ENCODE measurements around the gene PSMA7. TPM values are rescaled to one million over a fixed set of nuclear protein-coding genes. Genes with fewer than 3 reads are reported as not detected.
A peak's percentile ranks its signal among the peaks of the same experiment; 100 is the strongest.

PSMA7 gene
- polyA plus RNA-seq, 1 donor = 188 TPM

- DNase-seq = no peak
Measured at GRCh38 chr20:62138912-62139311, 4.3 kb downstream of the PSMA7 start.

GRCh38 chr20:62138204-62138543 lies 5.0 kb downstream of the PSMA7 start:
- no peak for DNase-seq

GRCh38 chr20:62137478-62138203 lies 5.6 kb downstream of the PSMA7 start:
- no peak for DNase-seq

GRCh38 chr20:62137092-62137384 lies 6.2 kb downstream of the PSMA7 start:
- no peak for DNase-seq

GRCh38 chr20:62136283-62137091 lies 6.7 kb downstream of the PSMA7 start:
- DNase-seq = no peak

GRCh38 chr20:62135573-62136266 lies 7.5 kb downstream of the PSMA7 start:
- no peak for DNase-seq

- DNase-seq = no peak
Measured at GRCh38 chr20:62134735-62135231, 8.4 kb downstream of the PSMA7 start.

GRCh38 chr20:62133864-62134263 lies 9.3 kb downstream of the PSMA7 start:
- DNase-seq = no peak

GRCh38 chr20:62133051-62133845 lies 9.9 kb downstream of the PSMA7 start:
- DNase-seq = no peak

GRCh38 chr20:62132421-62132820 lies 10.8 kb downstream of the PSMA7 start:
- DNase-seq = no peak

GRCh38 chr20:62131560-62132320 lies 11.5 kb downstream of the PSMA7 start:
- no peak for DNase-seq

GRCh38 chr20:62129731-62130531 lies 13.3 kb downstream of the PSMA7 start:
- DNase-seq = no peak

GRCh38 chr20:62128502-62128901 lies 14.7 kb downstream of the PSMA7 start:
- DNase-seq = no peak

- DNase-seq = no peak
Measured at GRCh38 chr20:62127799-62128198, 15.4 kb downstream of the PSMA7 start.

GRCh38 chr20:62126141-62126540 lies 17.1 kb downstream of the PSMA7 start:
- no peak for DNase-seq

- no peak for DNase-seq
Measured at GRCh38 chr20:62123450-62124118, 19.6 kb downstream of the PSMA7 start.

- no peak for DNase-seq
Measured at GRCh38 chr20:62122654-62123449, 20.3 kb downstream of the PSMA7 start.

- DNase-seq = peak; percentile 97
Measured at GRCh38 chr20:62121776-62122653, 21.2 kb downstream of the PSMA7 start, which contains the start of gene LSM14B. TSS of gene LSM14B (plus strand) at chr20:62122475. CDS start at chr20:62122667, 192 bp downstream.
